Measurements from ENCODE around the gene CPEB3.

CPEB3 gene

DNA sequence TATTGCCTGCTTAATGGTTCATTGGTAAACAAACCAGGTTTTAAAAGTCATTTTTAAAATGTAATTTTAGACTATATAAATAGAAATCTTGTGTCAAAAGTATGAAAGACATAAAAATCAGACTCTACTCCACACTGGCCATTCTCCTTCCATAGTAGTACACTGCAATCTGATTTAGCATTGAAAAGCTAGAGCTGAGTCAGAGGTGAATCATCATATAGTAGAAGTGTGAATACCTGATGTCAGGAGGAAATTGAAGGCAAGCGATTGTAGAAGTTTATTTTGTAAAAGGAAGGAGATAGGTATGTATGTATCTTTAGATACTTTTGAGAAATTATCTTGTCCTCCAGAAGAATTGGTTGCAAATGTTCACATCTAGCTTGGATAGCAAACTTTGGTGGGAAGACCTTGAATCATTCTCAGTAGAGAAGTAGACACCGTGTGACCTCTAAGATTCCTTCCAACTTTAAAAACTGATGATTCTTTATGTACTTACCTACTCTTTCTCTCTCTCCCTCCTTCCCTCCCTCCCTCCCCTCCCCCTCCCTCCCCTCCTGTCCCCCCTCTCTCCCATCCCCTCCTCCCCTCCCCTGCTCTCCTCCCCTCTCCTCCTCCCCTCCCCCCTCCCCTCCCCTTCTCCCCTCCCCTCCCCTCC, 279.2 kb downstream of the CPEB3 start:
- no peak for DNase-seq (ENCODE audit: low read depth, low spot score)
- H3K4me3 ChIP-seq (ENCODE audit: low read length): no peak overlapping the region

DNA sequence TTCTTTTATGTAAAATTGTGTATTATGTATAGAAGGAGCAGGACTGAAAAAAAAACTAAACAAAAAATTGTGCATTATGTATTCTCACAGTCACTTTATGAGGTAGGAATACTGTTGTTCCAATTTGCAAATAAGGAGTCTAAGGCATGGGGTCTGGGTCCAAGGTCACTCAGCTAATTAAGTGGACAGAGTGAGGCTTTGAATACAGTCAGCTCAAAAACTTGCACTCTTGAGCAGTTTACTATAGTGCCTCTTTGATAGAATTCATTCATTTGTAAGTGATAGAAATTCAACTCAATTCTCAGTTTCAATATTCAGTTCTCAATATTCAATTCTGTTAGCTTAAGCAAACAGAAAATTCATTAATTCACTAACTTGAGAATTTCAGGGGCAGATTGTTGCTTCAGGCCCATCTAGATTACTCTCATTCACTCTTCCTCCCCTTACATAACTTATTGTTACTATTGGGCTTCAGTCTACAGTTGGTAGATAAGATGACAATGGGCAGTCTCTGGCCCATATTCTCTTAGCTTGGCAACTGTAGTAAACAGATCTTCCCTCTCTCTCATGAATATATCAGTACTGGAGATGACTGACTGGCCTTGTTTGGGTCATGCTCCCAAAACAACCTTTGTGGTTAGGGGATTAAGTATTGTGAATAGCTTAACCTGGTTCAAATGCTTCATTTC, 280.7 kb downstream of the CPEB3 start:
- no peak for DNase-seq (ENCODE audit: low read depth, low spot score)
- H3K4me3 ChIP-seq (ENCODE audit: low read length): no peak overlapping the region

DNA sequence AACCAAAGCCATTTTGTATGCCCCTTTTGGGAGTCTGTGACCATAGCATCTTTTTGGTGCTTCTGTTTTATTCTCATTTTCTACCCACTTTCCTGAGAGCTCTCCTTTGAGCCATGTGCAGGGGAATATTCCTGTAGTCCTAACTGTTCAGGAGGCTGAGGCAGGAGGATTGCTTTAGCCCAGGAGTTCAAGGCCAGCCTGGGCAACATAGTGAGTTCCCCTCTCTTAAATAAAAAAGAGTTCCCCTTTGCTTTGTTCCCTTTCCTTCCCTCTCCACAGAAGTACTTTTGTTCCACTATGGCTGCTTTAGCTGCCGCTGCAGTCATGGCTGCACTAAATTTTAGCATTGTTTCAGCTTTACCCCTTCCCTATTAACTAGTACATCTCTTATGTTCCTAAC, 281.4 kb downstream of the CPEB3 start:
- no peak for DNase-seq (ENCODE audit: low read depth, low spot score)
- no peak overlapping the region for H3K4me3 ChIP-seq (ENCODE audit: low read length)

DNA sequence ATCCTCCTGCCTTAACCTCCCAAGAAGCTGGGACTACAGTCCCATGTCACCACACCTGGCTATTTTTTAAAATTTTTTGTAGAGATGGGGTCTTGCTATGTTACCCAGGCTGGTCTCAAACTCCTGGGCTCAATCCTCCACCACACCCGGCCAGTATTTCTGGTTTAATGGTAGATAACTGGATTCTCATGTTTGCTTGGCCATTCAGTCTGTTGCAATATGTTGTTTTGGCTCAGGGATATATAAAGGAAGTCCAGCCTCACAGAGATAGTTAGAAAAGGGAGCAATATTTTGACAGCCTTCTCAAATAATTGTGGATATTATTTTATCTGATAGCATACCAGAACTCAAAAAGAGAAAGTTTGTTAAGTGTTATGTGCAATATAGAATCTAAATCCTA, 284.9 kb downstream of the CPEB3 start:
- H3K4me3 ChIP-seq (ENCODE audit: low read length): no peak overlapping the region
- DNase-seq (ENCODE audit: low read depth, low spot score): no peak

DNA sequence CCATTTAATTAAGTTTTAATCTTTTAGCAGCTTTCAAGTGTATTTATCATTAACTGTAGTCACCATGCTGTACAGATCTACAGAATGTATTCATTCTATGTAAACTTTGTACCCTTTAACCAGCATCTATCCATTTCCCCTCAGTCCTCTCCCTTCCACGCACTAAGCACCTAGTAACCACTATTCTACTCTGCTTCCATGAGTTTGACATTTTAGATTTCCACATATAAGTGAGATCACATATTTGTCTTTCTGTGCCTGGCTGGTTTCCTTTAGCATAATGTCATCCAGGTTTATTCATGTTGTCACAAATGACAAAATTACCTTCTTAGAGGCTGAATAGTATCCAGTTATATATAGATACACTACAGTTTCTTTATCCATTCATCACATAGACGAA, 287.6 kb downstream of the CPEB3 start:
- DNase-seq (ENCODE audit: low read depth, low spot score): no peak
- no peak overlapping the region for H3K4me3 ChIP-seq (ENCODE audit: low read length)

DNA sequence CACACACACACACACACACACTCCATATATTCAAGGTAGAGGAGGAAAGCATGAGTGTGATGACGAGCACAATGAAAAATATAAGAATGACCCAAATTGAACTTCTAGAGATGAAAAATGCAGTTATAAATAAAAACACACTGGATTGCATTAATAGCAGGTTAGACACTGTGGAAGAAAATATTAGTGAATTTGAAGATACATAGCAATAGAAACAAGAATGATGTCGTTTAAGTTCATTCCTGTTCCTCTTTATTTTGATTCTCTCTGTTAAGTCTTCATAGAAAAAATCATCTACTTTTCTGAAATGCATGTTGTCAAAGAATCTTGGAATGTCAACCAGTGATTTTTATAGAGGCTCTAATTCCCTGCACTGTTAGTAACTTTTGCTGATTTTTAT, 288.9 kb downstream of the CPEB3 start:
- no peak for DNase-seq (ENCODE audit: low read depth, low spot score)
- no peak overlapping the region for H3K4me3 ChIP-seq (ENCODE audit: low read length)

DNA sequence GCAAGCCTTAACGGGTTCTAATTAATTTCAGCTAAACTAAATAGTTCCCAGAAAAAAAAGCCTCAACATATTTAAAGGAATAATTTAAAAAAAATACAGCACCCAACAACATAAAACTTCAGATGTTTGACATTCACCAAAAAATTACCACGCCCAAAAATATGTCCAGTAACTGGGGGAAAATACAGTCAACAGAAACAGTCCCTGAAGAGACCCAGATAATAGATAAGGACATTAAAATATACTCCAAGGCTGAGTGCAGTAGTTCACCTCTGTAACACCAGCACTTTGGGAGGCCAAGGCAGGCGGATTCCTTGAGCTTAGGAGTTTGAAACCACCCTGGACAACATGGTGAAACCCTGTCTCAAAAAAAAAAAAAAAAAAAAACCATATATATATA, 289.3 kb downstream of the CPEB3 start:
- H3K4me3 ChIP-seq (ENCODE audit: low read length): no peak overlapping the region
- no peak for DNase-seq (ENCODE audit: low read depth, low spot score)
